ENCODE results near the gene C15orf61.

DNA sequence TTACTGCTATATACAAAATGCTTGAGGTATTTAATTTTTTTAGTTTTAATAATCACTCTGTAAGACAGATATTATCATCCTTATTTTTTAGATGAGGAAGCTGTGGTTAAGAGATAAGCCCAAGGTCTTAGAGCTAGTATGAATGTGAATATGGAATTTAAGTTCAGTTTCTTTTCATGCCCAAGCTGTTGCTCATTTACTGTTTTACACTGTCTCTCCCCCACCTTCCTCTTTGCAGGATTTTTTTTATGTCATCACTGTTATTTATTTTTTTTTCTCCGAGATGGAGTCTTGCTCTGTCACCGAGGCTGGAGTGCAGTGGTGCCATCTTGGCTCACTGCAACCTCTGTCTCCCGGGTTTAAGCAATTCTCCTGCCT, 44.0 kb downstream of the C15orf61 start:
- TF ChIP-seq GATA3 (IDR thresholded peaks at IDR 0.05; ENCODE audit: low read depth, low read length) = no peak
- no peak for TF ChIP-seq GATA2 (IDR thresholded peaks at IDR 0.05; ENCODE audit: low read depth, low read length)
